Stimulated activated naive CD8-positive, alpha-beta T cell treated with anti-CD3 and anti-CD28 coated beads, Interleukin-15, amount 100 ng/mL, for 72 hours (primary cell): ENCODE data around the gene USP3.

Source experiments
- ATAC-seq: fragments of 150-1000 bp; cut with Tn5 transposase; 2 replicates; pipeline ENCODE4 v1.10.0; 2021; ENCODE audit warnings: mild to moderate bottlenecking, moderate library complexity
- DNase-seq, 2 donors: peaks; one replicate each; pipeline ENCODE4 v3.0.0; 2021 to 2022
- H3K27ac Mint-ChIP-seq, 2 donors: one replicate each; pipeline ENCODE4 v1.8.0; 2022; ENCODE audit warnings: mild to moderate bottlenecking in 2 of 2, mixed read lengths in 2 of 2, moderate library complexity in 2 of 2
- H3K27me3 Mint-ChIP-seq: one replicate; pipeline ENCODE4 v1.8.0; 2022; ENCODE audit warnings: mixed read lengths
- H3K4me1 Mint-ChIP-seq: one replicate; pipeline ENCODE4 v1.8.0; 2022; ENCODE audit warnings: mild to moderate bottlenecking, mixed read lengths
- H3K4me3 Mint-ChIP-seq, 2 donors: one replicate each; pipeline ENCODE4 v1.8.0; 2022; ENCODE audit warnings: mild to moderate bottlenecking in 2 of 2, mixed read lengths in 2 of 2, moderate library complexity in 1 of 2
- H3K9me3 Mint-ChIP-seq, 2 donors: one replicate each; pipeline ENCODE4 v1.8.0; 2022; ENCODE audit warnings: mixed read lengths in 2 of 2

Gene USP3

GRCh38 chr15:63595065-63595464, 90.7 kb downstream of the USP3 start:
- H3K9me3 Mint-ChIP-seq: no peaks in the 10 kb centered on the region
- H3K4me1 Mint-ChIP-seq: peaks cover 95% of the 10 kb centered on the region
- DNase-seq: no peak
- H3K27ac Mint-ChIP-seq: no peak overlapping the region
- no peak for ATAC-seq
- H3K27me3 Mint-ChIP-seq: no peaks in the 10 kb centered on the region
- no peak overlapping the region for H3K4me3 Mint-ChIP-seq

GRCh38 chr15:63595688-63596087, 91.3 kb downstream of the USP3 start:
- DNase-seq: no peak
- no peaks in the 10 kb centered on the region for H3K9me3 Mint-ChIP-seq
- no peak overlapping the region for H3K4me3 Mint-ChIP-seq
- no peak for ATAC-seq
- H3K4me1 Mint-ChIP-seq: peaks cover 96% of the 10 kb centered on the region
- H3K27me3 Mint-ChIP-seq: no peaks in the 10 kb centered on the region
- no peak overlapping the region for H3K27ac Mint-ChIP-seq

DNA sequence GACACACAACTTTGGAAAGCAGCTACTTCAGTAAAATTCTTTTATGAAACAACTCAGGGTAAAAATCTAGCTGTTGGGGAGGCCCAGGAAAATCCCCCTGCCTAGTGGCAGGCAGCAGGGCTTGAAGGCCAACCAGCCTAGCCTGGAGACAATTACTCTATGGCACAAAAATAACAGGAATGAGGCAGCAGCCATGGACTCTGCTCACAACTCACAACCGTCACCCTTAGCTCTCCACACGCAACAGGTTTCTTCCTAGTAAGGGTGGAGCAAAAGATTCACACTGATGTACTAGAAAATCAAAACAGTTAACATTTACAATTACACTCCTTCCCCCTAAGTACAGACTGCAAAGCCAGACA, 92.3 kb downstream of the USP3 start:
- peak overlapping the region; percentile 14 to 34 for H3K4me3 Mint-ChIP-seq
- no peak for ATAC-seq
- peak overlapping the region; percentile 6 to 87 for H3K27ac Mint-ChIP-seq
- H3K27me3 Mint-ChIP-seq: no peaks in the 10 kb centered on the region
- no peak for DNase-seq
- no peaks in the 10 kb centered on the region for H3K9me3 Mint-ChIP-seq
- H3K4me1 Mint-ChIP-seq: peaks cover 88% of the 10 kb centered on the region

- Mint-ChIP-seq H3K4me3 (peak within 1 kb of the TSS; percentile 14 to 34), H3K9me3 (no peaks in the 10 kb centered on the region), H3K4me1 (peaks cover 88% of the 10 kb centered on the region), H3K27me3 (no peaks in the 10 kb centered on the region), H3K27ac (peak within 1 kb of the TSS; percentile 64 to 87)
- ATAC-seq (no peak), DNase-seq (no peak)
Measured at GRCh38 chr15:63597038-63597790, 92.8 kb downstream of the USP3 start, which contains the start of gene FBXL22. FBXL22 (plus strand) TSS chr15:63597387; CDS start chr15:63597393, 6 bp downstream.

GRCh38 chr15:63597821-63598220, 93.4 kb downstream of the USP3 start:
- Mint-ChIP-seq H3K4me3 (no peak overlapping the region), H3K27me3 (no peaks in the 10 kb centered on the region), H3K4me1 (peaks cover 88% of the 10 kb centered on the region), H3K27ac (peak overlapping the region in 1 of 2 donors; percentile 16), H3K9me3 (no peaks in the 10 kb centered on the region)
- no peak for DNase-seq
- no peak for ATAC-seq

- H3K27me3 Mint-ChIP-seq: no peaks in the 10 kb centered on the region
- H3K4me3 Mint-ChIP-seq: peak overlapping the region; percentile 84 to 95
- DNase-seq: no peak
- no peak for ATAC-seq
- H3K27ac Mint-ChIP-seq: peak overlapping the region in 1 of 2 donors; percentile 24
- peaks cover 79% of the 10 kb centered on the region for H3K4me1 Mint-ChIP-seq
- no peaks in the 10 kb centered on the region for H3K9me3 Mint-ChIP-seq
Measured at GRCh38 chr15:63598473-63599400, 94.3 kb downstream of the USP3 start.

DNA sequence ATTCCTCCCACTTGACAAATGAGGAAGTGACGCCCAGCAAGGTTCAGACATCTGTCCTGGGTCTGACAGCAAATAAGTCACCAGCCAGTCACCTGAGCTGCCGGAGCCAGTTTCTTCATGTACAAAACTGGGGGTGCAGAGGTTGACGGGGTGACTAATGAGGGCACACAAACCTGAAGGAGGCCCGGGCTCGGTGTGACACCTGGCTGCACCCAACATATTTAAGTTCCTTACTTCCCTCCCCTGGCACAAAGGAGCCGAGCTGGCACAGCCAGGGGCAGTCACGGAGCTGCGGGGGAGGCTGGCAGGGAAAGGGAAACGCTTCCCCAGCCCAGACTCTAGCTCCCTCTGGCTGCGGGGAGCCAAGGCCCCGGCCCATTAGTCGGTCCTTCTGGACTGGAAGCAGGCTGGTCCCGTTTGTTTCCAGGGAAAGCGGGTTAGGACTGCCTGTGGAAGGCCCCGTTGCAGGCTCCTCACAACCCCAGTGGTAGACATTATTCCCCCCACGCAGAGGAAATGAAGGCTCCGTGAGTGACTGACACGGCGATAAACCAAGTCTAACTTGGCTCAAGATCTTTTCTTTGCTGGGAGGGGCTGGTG, 95.1 kb downstream of the USP3 start:
- DNase-seq (peak in 1 of 2 donors; percentile 46), ATAC-seq (no peak)
- H3K9me3 Mint-ChIP-seq: no peaks in the 10 kb centered on the region
- H3K27me3 Mint-ChIP-seq: no peaks in the 10 kb centered on the region
- H3K4me3 Mint-ChIP-seq: peak overlapping the region; percentile 84 to 95
- peaks cover 72% of the 10 kb centered on the region for H3K4me1 Mint-ChIP-seq
- peak overlapping the region; percentile 86 to 97 for H3K27ac Mint-ChIP-seq

GRCh38 chr15:63600001-63600615, 95.7 kb downstream of the USP3 start:
- Mint-ChIP-seq H3K27ac (peak overlapping the region; percentile 86 to 97), H3K9me3 (no peaks in the 10 kb centered on the region), H3K27me3 (no peaks in the 10 kb centered on the region), H3K4me1 (peaks cover 70% of the 10 kb centered on the region), H3K4me3 (peak overlapping the region; percentile 84 to 95)
- DNase-seq: peak in 1 of 2 donors; percentile 35
- ATAC-seq: peak; percentile 0

DNA sequence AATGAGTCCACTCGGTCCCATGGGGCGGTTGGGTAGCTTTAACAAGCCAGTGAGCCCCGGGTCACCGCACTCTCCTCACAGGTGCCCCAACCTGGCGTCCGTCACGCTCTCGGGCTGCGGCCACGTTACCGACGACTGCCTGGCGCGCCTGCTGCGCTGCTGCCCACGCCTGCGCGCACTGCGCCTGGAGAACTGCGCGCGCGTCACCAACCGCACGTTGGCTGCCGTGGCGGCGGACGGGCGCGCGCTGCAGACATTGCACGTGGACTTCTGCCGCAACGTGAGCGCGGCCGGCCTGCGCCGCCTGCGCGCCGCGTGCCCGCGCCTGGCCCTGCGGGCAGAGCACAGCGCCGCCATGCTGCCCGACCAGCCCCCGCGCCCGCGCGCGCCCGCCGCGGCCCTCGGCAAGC, 96.2 kb downstream of the USP3 start:
- peak; percentile 87 for ATAC-seq
- H3K9me3 Mint-ChIP-seq: no peaks in the 10 kb centered on the region
- peak overlapping the region; percentile 93 to 95 for H3K4me3 Mint-ChIP-seq
- H3K27me3 Mint-ChIP-seq: no peaks in the 10 kb centered on the region
- peaks cover 70% of the 10 kb centered on the region for H3K4me1 Mint-ChIP-seq
- peak overlapping the region; percentile 86 to 98 for H3K27ac Mint-ChIP-seq
- peak; percentile 93 to 94 for DNase-seq

DNA sequence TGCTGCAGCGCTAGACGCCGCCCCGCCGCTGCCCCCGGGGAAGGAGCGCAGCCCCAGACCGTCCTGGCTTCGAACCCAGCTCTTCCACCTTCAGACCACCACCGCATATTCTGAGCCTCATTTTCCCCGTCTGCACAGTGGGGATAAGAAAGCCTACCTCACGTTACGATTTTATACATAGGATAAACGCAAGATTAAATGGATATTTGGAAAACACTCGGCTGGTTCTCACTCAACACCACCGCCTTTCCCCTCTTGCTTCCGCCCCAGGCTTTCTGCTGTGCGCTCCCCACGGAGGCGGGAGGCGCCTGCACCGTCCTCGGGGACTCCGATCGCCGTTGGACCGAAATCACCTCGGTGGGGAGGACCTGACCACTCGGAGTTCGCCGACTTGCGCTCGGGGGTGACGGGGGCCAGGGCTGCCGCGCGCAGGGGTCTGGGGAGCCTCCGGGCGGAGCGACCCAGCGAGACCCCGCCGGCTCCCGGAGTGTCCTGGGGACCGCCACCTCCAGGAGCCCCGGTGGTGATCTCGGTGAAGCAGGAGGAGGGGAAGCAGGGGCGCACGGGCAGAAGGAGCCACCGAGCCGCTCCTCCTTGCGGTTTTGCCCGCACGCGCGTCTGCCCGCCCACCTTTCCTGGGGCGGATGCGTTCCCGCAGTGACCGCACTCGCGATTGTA, 96.8 kb downstream of the USP3 start:
- Mint-ChIP-seq H3K4me1 (peaks cover 70% of the 10 kb centered on the region), H3K9me3 (no peaks in the 10 kb centered on the region), H3K27ac (peak overlapping the region; percentile 84 to 98), H3K4me3 (peak overlapping the region; percentile 93 to 95), H3K27me3 (no peaks in the 10 kb centered on the region)
- peak; percentile 28 for ATAC-seq
- peak in 1 of 2 donors; percentile 59 for DNase-seq

DNA sequence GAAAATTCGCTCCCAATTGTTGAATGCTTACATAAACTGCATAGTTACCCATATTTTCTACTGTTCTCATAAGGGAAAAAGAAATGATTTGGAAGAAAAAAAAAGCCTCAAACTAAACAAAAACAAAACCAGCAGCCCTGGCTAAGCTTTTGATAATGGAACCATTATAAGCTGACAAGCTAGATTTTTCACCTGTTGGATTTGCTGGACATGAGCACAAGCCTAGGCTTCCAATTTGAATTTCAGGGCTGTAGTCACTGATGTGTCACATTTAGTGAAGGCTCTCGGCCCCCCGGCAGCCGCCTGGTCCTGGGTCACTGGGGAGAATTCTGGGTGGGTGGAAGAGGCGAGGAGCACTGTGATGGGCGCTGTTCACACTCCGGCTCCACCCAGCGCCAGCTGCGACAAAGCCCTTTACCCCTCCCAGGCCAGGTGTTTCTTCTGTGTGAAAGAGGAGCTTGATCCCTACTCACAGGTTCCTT, 97.4 kb downstream of the USP3 start:
- peak overlapping the region; percentile 76 to 98 for H3K27ac Mint-ChIP-seq
- H3K27me3 Mint-ChIP-seq: no peaks in the 10 kb centered on the region
- DNase-seq (no peak), ATAC-seq (no peak)
- H3K4me1 Mint-ChIP-seq: peaks cover 70% of the 10 kb centered on the region
- H3K4me3 Mint-ChIP-seq: peak overlapping the region; percentile 93 to 95
- H3K9me3 Mint-ChIP-seq: no peaks in the 10 kb centered on the region

DNA sequence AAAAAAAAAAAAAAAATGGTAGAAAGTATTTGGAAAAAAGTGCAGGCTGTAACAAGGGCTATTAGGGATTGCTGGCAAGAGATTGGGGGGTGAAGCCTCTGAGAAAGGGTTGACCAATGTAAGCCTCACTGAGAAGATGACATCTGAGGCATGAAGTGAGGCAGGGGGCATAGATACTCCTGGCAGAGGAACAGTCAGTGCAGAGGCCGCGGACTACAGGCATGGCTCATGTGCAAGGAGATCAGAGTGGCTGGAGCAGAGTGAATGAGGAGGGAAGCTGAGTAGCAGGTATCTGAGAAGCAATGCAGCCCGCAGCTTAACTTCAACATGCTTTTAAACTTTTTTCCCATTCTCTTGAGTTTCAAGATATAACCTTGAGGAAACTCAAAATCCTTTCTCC, 98.2 kb downstream of the USP3 start:
- Mint-ChIP-seq H3K4me3 (peak overlapping the region in 1 of 2 donors; percentile 35), H3K27ac (no peak overlapping the region), H3K9me3 (no peaks in the 10 kb centered on the region), H3K27me3 (no peaks in the 10 kb centered on the region), H3K4me1 (peaks cover 67% of the 10 kb centered on the region)
- ATAC-seq (no peak), DNase-seq (no peak)

DNA sequence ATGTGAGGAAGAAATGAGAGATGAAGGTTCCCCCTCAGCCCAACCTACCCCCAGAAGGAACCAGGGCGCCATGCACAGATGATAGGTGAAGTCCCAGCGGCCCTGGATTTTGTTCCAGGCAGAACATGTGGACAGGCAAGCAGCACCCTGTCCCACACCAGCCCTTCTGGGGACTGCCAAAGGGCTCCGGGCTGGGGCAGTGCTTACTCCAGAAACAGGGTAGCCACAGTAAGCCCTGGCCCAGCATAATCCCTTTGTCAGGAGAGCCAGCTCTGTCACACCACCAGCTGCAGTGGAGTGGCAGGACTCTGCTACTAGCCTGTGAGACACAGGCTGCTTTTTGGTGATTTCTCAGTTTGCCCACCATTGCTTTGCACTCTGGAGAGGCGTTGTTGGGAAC, 99.1 kb downstream of the USP3 start:
- Mint-ChIP-seq H3K4me1 (peaks cover 58% of the 10 kb centered on the region), H3K27me3 (no peaks in the 10 kb centered on the region), H3K27ac (no peak overlapping the region), H3K9me3 (no peaks in the 10 kb centered on the region), H3K4me3 (no peak overlapping the region)
- DNase-seq: no peak
- no peak for ATAC-seq

- H3K27me3 Mint-ChIP-seq: no peaks in the 10 kb centered on the region
- no peak overlapping the region for H3K27ac Mint-ChIP-seq
- H3K4me1 Mint-ChIP-seq: peaks cover 52% of the 10 kb centered on the region
- H3K9me3 Mint-ChIP-seq: no peaks in the 10 kb centered on the region
- ATAC-seq (no peak), DNase-seq (no peak)
- no peak overlapping the region for H3K4me3 Mint-ChIP-seq
Measured at GRCh38 chr15:63604281-63604680, 99.9 kb downstream of the USP3 start.

- no peak for ATAC-seq
- no peaks in the 10 kb centered on the region for H3K27me3 Mint-ChIP-seq
- no peaks in the 10 kb centered on the region for H3K9me3 Mint-ChIP-seq
- no peak for DNase-seq
- no peak overlapping the region for H3K27ac Mint-ChIP-seq
- H3K4me1 Mint-ChIP-seq: peaks cover 51% of the 10 kb centered on the region
- H3K4me3 Mint-ChIP-seq: no peak overlapping the region
Measured at GRCh38 chr15:63605036-63605435, 100.6 kb downstream of the USP3 start.
